ENCODE data around the gene SPTLC1. TPM values are rescaled to one million over a fixed set of nuclear protein-coding genes. Genes with fewer than 3 reads are reported as not detected.
"Not testable (repeated sequence)": the region's sequence is repeated elsewhere in the genome, so short reads cannot be mapped to it uniquely, and the experiment has no call there.

SPTLC1 gene
- total RNA-seq, 1 experiment from 2014 or later: 47.3 TPM

- H2AFZ ChIP-seq (ENCODE audit: low read length): no peak overlapping the region
- no peaks in the 10 kb centered on the region for H3K9me2 ChIP-seq (replicated peaks; ENCODE audit: insufficient read depth, low read length)
- DNase-seq: no peak
- no peaks in the 10 kb centered on the region for H4K20me1 ChIP-seq (ENCODE audit: insufficient read depth, low read depth, low read length)
- H3K9ac ChIP-seq (ENCODE audit: low read length): no peak overlapping the region
- no peaks in the 10 kb centered on the region; the same call in 1 of the 2 replicates for H3K36me3 ChIP-seq (ENCODE audit: insufficient read depth, low read length)
- no peak overlapping the region for H3K4me3 ChIP-seq (ENCODE audit: low read length)
- no peaks in the 10 kb centered on the region for H3K79me2 ChIP-seq (ENCODE audit: low read length)
- no peak overlapping the region for H3K27ac ChIP-seq (ENCODE audit: low read length)
- no peak overlapping the region for H3K4me2 ChIP-seq (ENCODE audit: low read depth, low read length, poor library complexity, severe bottlenecking)
- H3K9me3 ChIP-seq (ENCODE audit: low read length): no peaks in the 10 kb centered on the region
- H3K27me3 ChIP-seq (ENCODE audit: low read length): no peaks in the 10 kb centered on the region
- no peaks in the 10 kb centered on the region for H3K4me1 ChIP-seq (ENCODE audit: low read length)
These were observed 82.3 kb downstream of the SPTLC1 start for GRCh38 chr9:92032891-92033290.

GRCh38 chr9:92030367-92030766 lies 84.8 kb downstream of the SPTLC1 start:
- H3K27me3 ChIP-seq (ENCODE audit: low read length): no peaks in the 10 kb centered on the region
- no peaks in the 10 kb centered on the region; the same call in 1 of the 2 replicates for H3K36me3 ChIP-seq (ENCODE audit: insufficient read depth, low read length)
- H4K20me1 ChIP-seq (ENCODE audit: insufficient read depth, low read depth, low read length): no peaks in the 10 kb centered on the region
- H3K9me3 ChIP-seq (ENCODE audit: low read length): no peaks in the 10 kb centered on the region
- no peak overlapping the region for H3K9ac ChIP-seq (ENCODE audit: low read length)
- no peaks in the 10 kb centered on the region for H3K9me2 ChIP-seq (replicated peaks; ENCODE audit: insufficient read depth, low read length)
- H3K4me3 ChIP-seq (ENCODE audit: low read length): no peak overlapping the region
- no peak overlapping the region for H3K4me2 ChIP-seq (ENCODE audit: low read depth, low read length, poor library complexity, severe bottlenecking)
- no peak for DNase-seq
- no peak overlapping the region for H2AFZ ChIP-seq (ENCODE audit: low read length)
- H3K79me2 ChIP-seq (ENCODE audit: low read length): no peaks in the 10 kb centered on the region
- no peaks in the 10 kb centered on the region for H3K4me1 ChIP-seq (ENCODE audit: low read length)
- no peak overlapping the region for H3K27ac ChIP-seq (ENCODE audit: low read length)

GRCh38 chr9:92029553-92029952 lies 85.7 kb downstream of the SPTLC1 start:
- no peak overlapping the region for H3K27ac ChIP-seq (ENCODE audit: low read length)
- no peak overlapping the region for H2AFZ ChIP-seq (ENCODE audit: low read length)
- H3K4me2 ChIP-seq (ENCODE audit: low read depth, low read length, poor library complexity, severe bottlenecking): no peak overlapping the region
- no peaks in the 10 kb centered on the region for H3K79me2 ChIP-seq (ENCODE audit: low read length)
- no peaks in the 10 kb centered on the region; the same call in 1 of the 2 replicates for H3K36me3 ChIP-seq (ENCODE audit: insufficient read depth, low read length)
- H3K27me3 ChIP-seq (ENCODE audit: low read length): no peaks in the 10 kb centered on the region
- no peak overlapping the region for H3K9ac ChIP-seq (ENCODE audit: low read length)
- no peaks in the 10 kb centered on the region for H3K4me1 ChIP-seq (ENCODE audit: low read length)
- no peaks in the 10 kb centered on the region for H4K20me1 ChIP-seq (ENCODE audit: insufficient read depth, low read depth, low read length)
- no peaks in the 10 kb centered on the region for H3K9me3 ChIP-seq (ENCODE audit: low read length)
- DNase-seq: no peak
- no peak overlapping the region for H3K4me3 ChIP-seq (ENCODE audit: low read length)
- no peaks in the 10 kb centered on the region for H3K9me2 ChIP-seq (replicated peaks; ENCODE audit: insufficient read depth, low read length)

- Histone ChIP-seq H2AFZ (ENCODE audit: low read length) (no peak overlapping the region), H3K9me3 (ENCODE audit: low read length) (0 out of 2 replicates have a peak, but pooled peaks cover 5% of the 10 kb centered on the region), H3K27ac (ENCODE audit: low read length) (no peak overlapping the region), H3K79me2 (ENCODE audit: low read length) (no peaks in the 10 kb centered on the region), H3K4me1 (ENCODE audit: low read length) (no peaks in the 10 kb centered on the region), H3K4me3 (ENCODE audit: low read length) (no peak overlapping the region), H4K20me1 (ENCODE audit: insufficient read depth, low read depth, low read length) (no peaks in the 10 kb centered on the region), H3K27me3 (ENCODE audit: low read length) (no peaks in the 10 kb centered on the region), H3K36me3 (ENCODE audit: insufficient read depth, low read length) (no peaks in the 10 kb centered on the region; the same call in 1 of the 2 replicates), H3K9ac (ENCODE audit: low read length) (no peak overlapping the region), H3K4me2 (ENCODE audit: low read depth, low read length, poor library complexity, severe bottlenecking) (no peak overlapping the region), H3K9me2 (replicated peaks; ENCODE audit: insufficient read depth, low read length) (no peaks in the 10 kb centered on the region)
- no peak for DNase-seq
These were observed 88.8 kb downstream of the SPTLC1 start for GRCh38 chr9:92026206-92027002.

GRCh38 chr9:92021785-92022541 lies 93.2 kb downstream of the SPTLC1 start:
- H4K20me1 ChIP-seq (ENCODE audit: insufficient read depth, low read depth, low read length); H3K27me3 ChIP-seq (ENCODE audit: low read length); H3K27ac ChIP-seq (ENCODE audit: low read length); H3K9ac ChIP-seq (ENCODE audit: low read length); H3K79me2 ChIP-seq (ENCODE audit: low read length); H3K4me1 ChIP-seq (ENCODE audit: low read length); H3K9me2 ChIP-seq (replicated peaks; ENCODE audit: insufficient read depth, low read length); H3K36me3 ChIP-seq (ENCODE audit: insufficient read depth, low read length); DNase-seq; H3K9me3 ChIP-seq (ENCODE audit: low read length); H2AFZ ChIP-seq (ENCODE audit: low read length); H3K4me3 ChIP-seq (ENCODE audit: low read length); H3K4me2 ChIP-seq (ENCODE audit: low read depth, low read length, poor library complexity, severe bottlenecking): not testable (repeated sequence)

GRCh38 chr9:92019658-92020057 lies 95.6 kb downstream of the SPTLC1 start:
- H3K9me2 ChIP-seq (replicated peaks; ENCODE audit: insufficient read depth, low read length): no peaks in the 10 kb centered on the region
- H3K4me1 ChIP-seq (ENCODE audit: low read length): no peaks in the 10 kb centered on the region
- no peak for DNase-seq

GRCh38 chr9:92010705-92011536 lies 104.3 kb downstream of the SPTLC1 start:
- Histone ChIP-seq H2AFZ (ENCODE audit: low read length) (no peak overlapping the region), H3K36me3 (ENCODE audit: insufficient read depth, low read length) (no peaks in the 10 kb centered on the region), H3K4me3 (ENCODE audit: low read length) (no peak overlapping the region), H3K4me2 (ENCODE audit: low read depth, low read length, poor library complexity, severe bottlenecking) (no peak overlapping the region), H3K9me3 (ENCODE audit: low read length) (no peaks in the 10 kb centered on the region; the same call in 1 of the 2 replicates), H3K27ac (ENCODE audit: low read length) (no peak overlapping the region), H3K79me2 (ENCODE audit: low read length) (no peaks in the 10 kb centered on the region), H4K20me1 (ENCODE audit: insufficient read depth, low read depth, low read length) (no peaks in the 10 kb centered on the region), H3K9ac (ENCODE audit: low read length) (no peak overlapping the region), H3K27me3 (ENCODE audit: low read length) (no peaks in the 10 kb centered on the region), H3K9me2 (replicated peaks; ENCODE audit: insufficient read depth, low read length) (no peaks in the 10 kb centered on the region), H3K4me1 (ENCODE audit: low read length) (no peaks in the 10 kb centered on the region)
- no peak for DNase-seq

More at GRCh38 chr9:92019658-92020057, 95.6 kb downstream of the SPTLC1 start:
- no peak overlapping the region for H2AFZ ChIP-seq (ENCODE audit: low read length)
- no peaks in the 10 kb centered on the region for H3K36me3 ChIP-seq (ENCODE audit: insufficient read depth, low read length)
- no peak overlapping the region for H3K4me2 ChIP-seq (ENCODE audit: low read depth, low read length, poor library complexity, severe bottlenecking)
- H3K9me3 ChIP-seq (ENCODE audit: low read length): peaks cover 5% of the 10 kb centered on the region; the same call in 1 of the 2 replicates
- H3K4me3 ChIP-seq (ENCODE audit: low read length): no peak overlapping the region
- H3K27me3 ChIP-seq (ENCODE audit: low read length): no peaks in the 10 kb centered on the region
- H3K27ac ChIP-seq (ENCODE audit: low read length): no peak overlapping the region
- H3K79me2 ChIP-seq (ENCODE audit: low read length): no peaks in the 10 kb centered on the region
- H3K9ac ChIP-seq (ENCODE audit: low read length): no peak overlapping the region
- H4K20me1 ChIP-seq (ENCODE audit: insufficient read depth, low read depth, low read length): no peaks in the 10 kb centered on the region

- H3K9ac ChIP-seq (ENCODE audit: low read length); H3K27me3 ChIP-seq (ENCODE audit: low read length); H3K36me3 ChIP-seq (ENCODE audit: insufficient read depth, low read length); H2AFZ ChIP-seq (ENCODE audit: low read length); H3K4me2 ChIP-seq (ENCODE audit: low read depth, low read length, poor library complexity, severe bottlenecking); H3K79me2 ChIP-seq (ENCODE audit: low read length); H4K20me1 ChIP-seq (ENCODE audit: insufficient read depth, low read depth, low read length); H3K27ac ChIP-seq (ENCODE audit: low read length); H3K4me1 ChIP-seq (ENCODE audit: low read length); H3K4me3 ChIP-seq (ENCODE audit: low read length); DNase-seq; H3K9me2 ChIP-seq (replicated peaks; ENCODE audit: insufficient read depth, low read length); H3K9me3 ChIP-seq (ENCODE audit: low read length): not testable (repeated sequence)
These were observed 105.0 kb downstream of the SPTLC1 start for GRCh38 chr9:92010253-92010652.
